Measurements from ENCODE around the gene TIMM13.

- TF ChIP-seq CTCF (IDR thresholded peaks at IDR 0.05; ENCODE audit: insufficient read depth, low read length, poor library complexity, severe bottlenecking) (no peak), EZH2phosphoT487 (conservative IDR thresholded peaks at IDR 0.05; ENCODE audit: low read length) (no peak)
Measured at GRCh38 chr19:2476451-2477140, 49.2 kb upstream of the TIMM13 start.

Data from SU-DHL-6 (cell line).